Nephron progenitor cell (in vitro differentiated cells): ENCODE data around the gene LYSMD2.
A peak's percentile ranks its signal among the peaks of the same experiment; 100 is the strongest.
"Not testable (repeated sequence)": the region's sequence is repeated elsewhere in the genome, so short reads cannot be mapped to it uniquely, and the experiment has no call there.

Experiments used
- DNase-seq: peaks from one replicate; pipeline ENCODE4 v3.0.0; 2021
- H3K27ac Mint-ChIP-seq: 2 replicates; pipeline ENCODE4 v1.8.0; 2021; ENCODE audit warnings: mild to moderate bottlenecking, moderate library complexity, mixed read lengths
- H3K27me3 Mint-ChIP-seq: 2 replicates; pipeline ENCODE4 v1.8.0; 2021; ENCODE audit warnings: mild to moderate bottlenecking, low read depth, mixed read lengths; ENCODE audit not compliant: poor library complexity
- H3K36me3 Mint-ChIP-seq: 2 replicates; pipeline ENCODE4 v1.8.0; 2021; ENCODE audit warnings: low read depth, mixed read lengths
- H3K4me1 Mint-ChIP-seq: 2 replicates; pipeline ENCODE4 v1.8.0; 2021; ENCODE audit warnings: mixed read lengths
- H3K4me3 Mint-ChIP-seq: 2 replicates; pipeline ENCODE4 v1.8.0; 2021; ENCODE audit warnings: mild to moderate bottlenecking, moderate library complexity, mixed read lengths
- H3K9me3 Mint-ChIP-seq: 2 replicates; pipeline ENCODE4 v1.8.0; 2021; ENCODE audit warnings: mild to moderate bottlenecking, moderate library complexity, mixed read lengths
- CTCF ChIP-seq: fragments of 200-600 bp; sonication (generic); IDR thresholded peaks from 2 replicates; pipeline ENCODE4 v1.5.0; 2021; ENCODE audit warnings: antibody characterized with exemption

Gene LYSMD2

GRCh38 chr15:51737522-51738305 is at the start of gene LYSMD2:
Gene LYSMD2, minus strand, starts transcription at chr15:51737655. Its CDS starts 33 bp downstream, at chr15:51737622.
- Mint-ChIP-seq H3K9me3 (no peaks in the 10 kb centered on the region), H3K4me1 (peaks cover 8% of the 10 kb centered on the region), H3K27ac (no peak within 1 kb of the TSS), H3K4me3 (peak within 1 kb of the TSS; percentile 77), H3K27me3 (peaks cover 70% of the 10 kb centered on the region), H3K36me3 (no peaks in the 10 kb centered on the region)
- TF ChIP-seq CTCF = no peak
- peak; percentile 75 for DNase-seq

DNA sequence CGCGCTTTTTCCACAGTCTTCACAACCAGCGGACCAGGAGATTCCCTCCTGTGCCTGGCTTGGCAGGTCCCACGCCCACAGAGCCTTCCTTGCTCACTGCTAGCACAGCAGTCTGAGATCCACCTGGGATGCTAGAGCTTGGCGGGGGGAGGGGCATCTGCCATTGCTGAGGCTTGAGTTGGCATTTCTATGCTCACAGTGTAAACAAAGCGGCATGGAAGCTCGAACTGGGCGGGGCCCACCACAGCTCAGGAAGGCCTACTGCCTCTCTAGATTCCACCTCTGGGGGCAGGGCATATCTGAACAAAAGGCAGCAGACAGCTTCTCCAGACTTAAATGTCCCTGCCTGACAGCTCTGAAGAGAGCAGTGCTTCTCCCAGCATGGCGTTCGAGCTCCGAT is 49.7 kb upstream of the LYSMD2 start:
- not testable (repeated sequence) for DNase-seq, H3K27ac Mint-ChIP-seq, H3K4me1 Mint-ChIP-seq

GRCh38 chr15:51783967-51784366 is 46.5 kb upstream of the LYSMD2 start:
- Mint-ChIP-seq H3K4me1 (no peaks in the 10 kb centered on the region), H3K4me3 (no peak overlapping the region), H3K27ac (no peak overlapping the region), H3K36me3 (peaks cover 21% of the 10 kb centered on the region), H3K9me3 (peaks cover 10% of the 10 kb centered on the region), H3K27me3 (peaks cover 7% of the 10 kb centered on the region)
- no peak for TF ChIP-seq CTCF
- no peak for DNase-seq

More for the DNA sequence above, 49.7 kb upstream of the LYSMD2 start:
- peaks cover 21% of the 10 kb centered on the region for H3K36me3 Mint-ChIP-seq
- H3K4me3 Mint-ChIP-seq, H3K27me3 Mint-ChIP-seq: not testable (repeated sequence)
- H3K9me3 Mint-ChIP-seq = peaks cover 16% of the 10 kb centered on the region

DNA sequence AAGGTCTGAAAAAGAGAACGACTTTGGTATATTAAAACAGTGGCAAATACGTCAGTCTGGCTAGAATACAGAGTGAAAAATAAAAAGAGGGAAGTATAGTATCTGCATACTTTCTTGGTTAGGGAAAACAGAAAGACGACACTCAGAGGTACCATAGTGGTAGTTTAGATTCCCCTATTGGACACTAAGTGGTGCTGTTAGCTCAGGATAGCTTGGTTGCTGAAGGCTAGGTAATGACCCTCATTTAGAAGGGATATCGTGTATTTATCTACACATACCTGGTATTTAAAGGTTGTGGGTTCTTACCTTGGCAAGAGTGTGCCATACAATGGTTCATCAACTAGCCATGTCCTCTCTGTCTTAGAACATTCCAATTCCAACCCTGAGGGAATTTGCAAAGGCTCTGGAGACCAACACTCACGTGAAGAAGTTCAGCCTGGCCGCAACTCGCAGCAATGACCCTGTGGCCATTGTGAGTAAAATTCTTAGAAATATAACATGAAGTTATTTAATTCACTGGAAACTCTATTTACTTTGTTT is 45.0 kb upstream of the LYSMD2 start:
- Mint-ChIP-seq H3K4me1 (no peaks in the 10 kb centered on the region), H3K27ac (no peak overlapping the region), H3K36me3 (peaks cover 11% of the 10 kb centered on the region), H3K27me3 (peaks cover 3% of the 10 kb centered on the region), H3K4me3 (no peak overlapping the region), H3K9me3 (peaks cover 5% of the 10 kb centered on the region)
- no peak for TF ChIP-seq CTCF
- DNase-seq = no peak

DNA sequence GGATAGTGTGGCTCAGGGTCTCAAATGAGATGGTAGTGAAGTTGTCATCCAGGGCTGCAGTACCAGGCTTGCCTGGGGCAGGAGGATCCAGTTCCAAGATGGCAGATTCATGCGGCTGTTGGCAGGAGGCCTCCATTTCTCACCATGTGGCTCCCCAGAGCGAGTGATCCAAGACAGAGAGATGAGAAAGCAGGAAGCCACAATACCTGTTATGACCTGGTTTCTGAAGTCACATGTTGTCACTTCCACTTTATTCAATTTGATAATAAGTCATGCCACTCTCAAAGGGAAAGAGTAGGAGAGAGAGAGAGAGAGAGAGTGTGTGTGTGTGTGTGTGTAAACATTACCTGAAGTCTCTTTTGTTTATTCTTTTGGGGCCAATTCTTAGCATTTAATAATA is 44.1 kb upstream of the LYSMD2 start:
- Mint-ChIP-seq H3K4me3 (no peak overlapping the region), H3K36me3 (peaks cover 10% of the 10 kb centered on the region), H3K27me3 (peaks cover 3% of the 10 kb centered on the region), H3K27ac (no peak overlapping the region), H3K4me1 (no peaks in the 10 kb centered on the region), H3K9me3 (peaks cover 4% of the 10 kb centered on the region)
- no peak for DNase-seq
- no peak for TF ChIP-seq CTCF

DNA sequence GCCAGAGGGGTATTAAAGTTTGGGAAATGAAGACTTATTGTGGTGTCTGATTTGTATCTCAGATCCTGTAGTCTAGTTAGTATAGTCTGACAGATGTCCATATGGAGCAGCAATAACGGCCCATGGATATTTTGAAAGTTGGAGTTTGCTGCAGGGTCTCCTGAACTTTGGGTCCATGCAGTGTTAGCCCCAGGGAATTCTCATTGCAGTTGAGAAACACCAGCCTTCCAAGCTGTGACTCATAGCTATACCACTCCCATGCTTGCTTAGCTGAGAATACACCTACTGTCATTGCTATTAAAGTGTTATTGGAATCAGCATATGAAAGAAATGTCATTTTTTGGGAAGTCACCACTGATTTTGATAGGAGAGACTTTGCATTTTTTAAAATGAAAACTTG is 43.2 kb upstream of the LYSMD2 start:
- H3K9me3 Mint-ChIP-seq = peaks cover 4% of the 10 kb centered on the region
- peaks cover 3% of the 10 kb centered on the region for H3K27me3 Mint-ChIP-seq
- no peak overlapping the region for H3K27ac Mint-ChIP-seq
- no peaks in the 10 kb centered on the region for H3K4me1 Mint-ChIP-seq
- peaks cover 4% of the 10 kb centered on the region for H3K36me3 Mint-ChIP-seq
- H3K4me3 Mint-ChIP-seq = no peak overlapping the region
- no peak for TF ChIP-seq CTCF
- DNase-seq = no peak
